Stimulated activated CD8-positive, alpha-beta memory T cell treated with anti-CD3 and anti-CD28 coated beads, Interleukin-12 subunit alpha, Interleukin-12 subunit beta, amount 100 ng/mL, for 1 hour (primary cell): ENCODE results near the gene CDRT4.

Experiments
- DNase-seq: peaks from one replicate; pipeline ENCODE4 v3.0.0-alpha.2; 2020; ENCODE audit warnings: low read depth

CDRT4 gene

GRCh38 chr17:15393414-15393813 is 74.0 kb downstream of the CDRT4 start:
- no peak for DNase-seq

- no peak for DNase-seq
Measured at GRCh38 chr17:15392326-15392741, 75.1 kb downstream of the CDRT4 start.

- DNase-seq, result no peak
Measured at GRCh38 chr17:15388356-15389041, 78.9 kb downstream of the CDRT4 start.

- DNase-seq, result no peak
Measured at GRCh38 chr17:15386083-15386482, 81.3 kb downstream of the CDRT4 start.
